ENCODE measurements around the gene TCAIM. TPM values are rescaled to one million over a fixed set of nuclear protein-coding genes. Genes with fewer than 3 reads are reported as not detected.

The TCAIM gene
- 22.8 to 30.6 TPM (median 26.5 TPM) in 3 replicates for total RNA-seq

DNA sequence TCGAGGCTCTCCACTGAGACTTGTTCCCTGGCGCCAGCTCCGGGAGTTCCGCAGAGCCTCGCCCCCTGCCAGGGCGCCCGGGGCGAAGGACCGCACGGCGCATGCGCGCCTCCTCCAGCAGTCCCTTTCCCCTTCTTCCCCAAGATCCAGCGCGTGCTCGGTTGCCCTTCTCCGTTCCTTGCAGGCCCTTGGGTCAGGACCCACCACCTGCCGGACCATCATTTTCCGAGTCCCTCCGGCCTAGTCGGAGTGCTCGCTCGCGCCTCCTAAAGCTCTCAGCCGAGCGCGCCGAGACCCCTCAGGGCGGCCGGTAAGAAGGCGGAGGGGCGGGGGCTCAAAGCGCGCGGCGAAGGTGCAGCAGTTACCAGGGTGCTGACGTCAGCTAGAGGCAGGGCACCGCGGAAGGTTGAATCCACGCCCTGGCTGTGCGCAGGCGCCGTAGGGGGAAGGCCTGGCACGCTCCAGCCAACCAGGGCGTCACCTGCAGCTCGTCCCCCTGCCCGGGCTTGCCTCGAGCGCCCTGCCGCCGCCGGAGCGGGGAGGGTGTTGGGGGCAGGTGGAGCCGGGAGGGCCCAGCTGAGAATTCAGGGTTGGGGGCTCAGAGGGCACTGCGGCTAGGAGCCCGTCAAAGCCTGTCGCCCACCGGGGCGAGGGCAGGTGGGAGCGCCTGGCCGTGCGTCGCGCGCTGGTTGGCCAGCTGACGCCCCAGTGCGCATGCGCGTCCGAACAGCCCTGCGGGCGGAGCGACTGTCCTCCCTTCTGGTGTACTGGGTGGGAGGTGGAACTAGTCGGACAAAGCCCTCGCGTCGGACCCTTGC lies at the start of gene TCAIM:
Gene TCAIM (plus strand): TSS at position 757 of the 818 bp plus-strand sequence. CDS start 16,017 bp downstream, outside the sequence.
- H3K36me3 Mint-ChIP-seq: no peaks in the 10 kb centered on the region
- H3K4me3 Mint-ChIP-seq: peak within 1 kb of the TSS; percentile 95
- H3K27me3 Mint-ChIP-seq (ENCODE audit: low read depth): peaks cover 4% of the 10 kb centered on the region
- TF ChIP-seq, protein P1, sequence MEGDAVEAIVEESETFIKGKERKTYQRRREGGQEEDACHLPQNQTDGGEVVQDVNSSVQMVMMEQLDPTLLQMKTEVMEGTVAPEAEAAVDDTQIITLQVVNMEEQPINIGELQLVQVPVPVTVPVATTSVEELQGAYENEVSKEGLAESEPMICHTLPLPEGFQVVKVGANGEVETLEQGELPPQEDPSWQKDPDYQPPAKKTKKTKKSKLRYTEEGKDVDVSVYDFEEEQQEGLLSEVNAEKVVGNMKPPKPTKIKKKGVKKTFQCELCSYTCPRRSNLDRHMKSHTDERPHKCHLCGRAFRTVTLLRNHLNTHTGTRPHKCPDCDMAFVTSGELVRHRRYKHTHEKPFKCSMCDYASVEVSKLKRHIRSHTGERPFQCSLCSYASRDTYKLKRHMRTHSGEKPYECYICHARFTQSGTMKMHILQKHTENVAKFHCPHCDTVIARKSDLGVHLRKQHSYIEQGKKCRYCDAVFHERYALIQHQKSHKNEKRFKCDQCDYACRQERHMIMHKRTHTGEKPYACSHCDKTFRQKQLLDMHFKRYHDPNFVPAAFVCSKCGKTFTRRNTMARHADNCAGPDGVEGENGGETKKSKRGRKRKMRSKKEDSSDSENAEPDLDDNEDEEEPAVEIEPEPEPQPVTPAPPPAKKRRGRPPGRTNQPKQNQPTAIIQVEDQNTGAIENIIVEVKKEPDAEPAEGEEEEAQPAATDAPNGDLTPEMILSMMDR (IDR thresholded peaks at IDR 0.05; ENCODE audit: unreplicated experiment): no peak
- H3K9me3 Mint-ChIP-seq: no peaks in the 10 kb centered on the region
- peak; percentile 98 to 99 for DNase-seq (ENCODE audit: low spot score in 2 of 2, unreplicated experiment in 2 of 2)
- peaks cover 33% of the 10 kb centered on the region for H3K4me1 Mint-ChIP-seq
- peak within 1 kb of the TSS; percentile 99 for H3K27ac Mint-ChIP-seq

GRCh38 chr3:44289882-44290462 lies 48.6 kb upstream of the TCAIM start:
- H3K27me3 Mint-ChIP-seq (ENCODE audit: low read depth): peaks cover 5% of the 10 kb centered on the region
- no peaks in the 10 kb centered on the region for H3K4me1 Mint-ChIP-seq
- no peaks in the 10 kb centered on the region for H3K36me3 Mint-ChIP-seq
- TF ChIP-seq, protein P1 (IDR thresholded peaks at IDR 0.05; ENCODE audit: unreplicated experiment): no peak
- DNase-seq (ENCODE audit: low spot score in 2 of 2, unreplicated experiment in 2 of 2): no peak
- H3K4me3 Mint-ChIP-seq: no peak overlapping the region
- H3K9me3 Mint-ChIP-seq: no peaks in the 10 kb centered on the region
- H3K27ac Mint-ChIP-seq: no peak overlapping the region

DNA sequence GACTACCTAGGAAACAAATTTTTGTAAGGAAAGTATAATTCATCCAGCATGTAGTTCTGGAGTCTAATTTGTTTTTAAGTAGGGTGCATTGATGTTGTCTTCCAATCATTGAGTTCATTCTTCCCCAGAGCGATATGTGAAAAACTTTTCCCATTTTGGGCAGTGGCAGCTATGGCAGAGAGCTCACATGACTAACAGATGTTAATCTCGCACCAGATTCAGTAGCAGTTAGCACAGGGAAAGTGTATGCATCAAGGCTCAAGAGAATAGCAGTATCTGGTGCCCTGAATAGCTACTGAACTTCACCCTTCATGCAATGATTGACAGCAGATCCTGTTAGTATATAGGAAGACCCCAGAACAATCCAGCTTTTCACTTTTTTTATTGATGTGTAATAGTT lies 46.3 kb upstream of the TCAIM start:
- Mint-ChIP-seq H3K27ac (no peak overlapping the region), H3K9me3 (no peaks in the 10 kb centered on the region), H3K36me3 (no peaks in the 10 kb centered on the region), H3K4me3 (no peak overlapping the region), H3K4me1 (no peaks in the 10 kb centered on the region), H3K27me3 (ENCODE audit: low read depth) (peaks cover 21% of the 10 kb centered on the region)
- no peak for DNase-seq (ENCODE audit: low spot score in 2 of 2, unreplicated experiment in 2 of 2)
- TF ChIP-seq, protein P1 (IDR thresholded peaks at IDR 0.05; ENCODE audit: unreplicated experiment): no peak

- no peaks in the 10 kb centered on the region for H3K36me3 Mint-ChIP-seq
- H3K4me1 Mint-ChIP-seq: no peaks in the 10 kb centered on the region
- no peak overlapping the region for H3K27ac Mint-ChIP-seq
- TF ChIP-seq, protein P1 (IDR thresholded peaks at IDR 0.05; ENCODE audit: unreplicated experiment): no peak
- H3K4me3 Mint-ChIP-seq: no peak overlapping the region
- H3K9me3 Mint-ChIP-seq: no peaks in the 10 kb centered on the region
- no peak for DNase-seq (ENCODE audit: low spot score in 2 of 2, unreplicated experiment in 2 of 2)
- H3K27me3 Mint-ChIP-seq (ENCODE audit: low read depth): peaks cover 21% of the 10 kb centered on the region
Measured at GRCh38 chr3:44292947-44293346, 45.6 kb upstream of the TCAIM start.

GRCh38 chr3:44297255-44297654 lies 41.3 kb upstream of the TCAIM start:
- Mint-ChIP-seq H3K36me3 (no peaks in the 10 kb centered on the region), H3K27me3 (ENCODE audit: low read depth) (peaks cover 19% of the 10 kb centered on the region), H3K4me3 (no peak overlapping the region), H3K4me1 (no peaks in the 10 kb centered on the region), H3K9me3 (no peaks in the 10 kb centered on the region), H3K27ac (no peak overlapping the region)
- no peak for DNase-seq (ENCODE audit: low spot score in 2 of 2, unreplicated experiment in 2 of 2)
- TF ChIP-seq, protein P1 (IDR thresholded peaks at IDR 0.05; ENCODE audit: unreplicated experiment): no peak

Measured in mesothelial cell of epicardium (in vitro differentiated cells).